Urinary bladder (tissue), 4 donors: ENCODE measurements around the gene CYTL1. TPM values are rescaled to one million over a fixed set of nuclear protein-coding genes. Genes with fewer than 3 reads are reported as not detected.

Experiments
- DNase-seq: peaks from one replicate; pipeline ENCODE4 v3.0.0-alpha.2; 2015; ENCODE audit errors: extremely low spot score
- H3K27ac ChIP-seq: one replicate; pipeline ENCODE4 v1.5.1; 2013; ENCODE audit warnings: low read depth, mild to moderate bottlenecking, moderate library complexity
- H3K36me3 ChIP-seq: one replicate; pipeline ENCODE4 v1.6.1; 2013; ENCODE audit warnings: mild to moderate bottlenecking, moderate library complexity; ENCODE audit not compliant: insufficient read depth
- H3K4me1 ChIP-seq: one replicate; pipeline ENCODE4 v1.6.1; 2013; ENCODE audit warnings: mild to moderate bottlenecking, moderate library complexity; ENCODE audit not compliant: insufficient read depth
- H3K4me3 ChIP-seq: one replicate; pipeline ENCODE4 v1.5.1; 2013; ENCODE audit warnings: low read depth, low read length
- WGBS: extraction: QIAGEN DNeasy Blood & Tissue Kit; methylation state at CpG from one replicate; pipeline ENCODE4 v1.1.7; 2013; 5-methylcytosine and 5-hydroxymethylcytosine counted together
- polyA plus RNA-seq: library from polyadenylated mRNA; stranded (reverse); fragments of 200-250 nt; gene quantifications from one replicate; pipeline ENCODE4 v1.2.3, GENCODE V29; 2013
- total RNA-seq: library from RNA; depleted of rRNA; stranded (reverse); fragments of >200 nt; gene quantifications from one replicate; pipeline ENCODE4 v1.2.3, GENCODE V29; 2014
- donor health status: healthy with polysubstance abuse.
- donor health status: healthy.

The CYTL1 gene
- total and polyA plus RNA-seq, 2 donors = 10.1 to 24.2 TPM

GRCh38 chr4:4986841-4987240, 32.4 kb downstream of the CYTL1 start:
- H3K27ac ChIP-seq = no peak overlapping the region
- H3K4me1 ChIP-seq = no peaks in the 10 kb centered on the region
- DNase-seq = no peak
- no peak overlapping the region for H3K4me3 ChIP-seq
- 88% methylated on average over 5 of the region's 5 CpGs for WGBS
- H3K36me3 ChIP-seq = no peaks in the 10 kb centered on the region

DNA sequence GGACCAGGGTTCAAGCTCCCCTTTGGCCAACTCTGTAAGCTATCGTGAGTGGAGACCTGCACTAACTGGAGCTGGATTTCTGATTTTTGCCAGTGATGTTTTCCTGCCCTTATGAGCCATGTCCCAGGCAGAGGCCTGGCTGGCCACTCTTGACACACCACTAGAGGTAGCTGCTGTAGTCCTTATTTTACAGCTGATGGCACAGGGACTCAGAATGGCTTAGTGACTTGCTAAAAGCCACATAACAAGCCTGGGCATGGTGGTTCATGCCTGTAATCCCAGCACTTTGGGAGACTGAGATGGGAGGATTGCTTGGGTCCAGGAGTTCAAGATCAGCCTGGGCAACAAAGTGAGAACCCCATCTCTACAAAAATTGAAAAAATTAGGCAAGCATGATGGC, 33.4 kb downstream of the CYTL1 start:
- Histone ChIP-seq H3K4me1 (no peaks in the 10 kb centered on the region), H3K36me3 (no peaks in the 10 kb centered on the region), H3K27ac (no peak overlapping the region), H3K4me3 (no peak overlapping the region)
- 80% methylated on average over 1 of the region's 1 CpG for WGBS
- no peak for DNase-seq

DNA sequence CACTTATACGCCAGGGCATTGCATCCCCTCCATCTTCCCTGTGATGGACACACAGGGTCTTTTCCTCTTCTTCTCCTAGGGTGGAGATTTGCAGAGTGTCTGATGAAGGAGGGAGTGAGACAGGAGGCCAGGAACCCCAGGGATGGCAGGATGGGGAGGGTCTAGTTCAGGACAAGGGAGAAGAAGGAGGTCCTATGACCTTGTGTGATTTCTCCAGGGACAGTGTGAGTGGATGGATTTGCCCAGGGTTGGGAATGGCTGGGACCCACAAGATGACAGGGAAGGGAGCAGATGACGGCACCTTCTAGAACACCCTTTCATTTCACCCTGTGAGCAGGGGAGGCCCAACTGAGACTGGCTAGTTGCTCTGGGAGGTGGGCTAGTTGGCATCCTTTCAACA, 34.2 kb downstream of the CYTL1 start:
- no peaks in the 10 kb centered on the region for H3K36me3 ChIP-seq
- no peaks in the 10 kb centered on the region for H3K4me1 ChIP-seq
- 95% methylated on average over 2 of the region's 2 CpGs for WGBS
- H3K4me3 ChIP-seq = no peak overlapping the region
- no peak for DNase-seq
- no peak overlapping the region for H3K27ac ChIP-seq

DNA sequence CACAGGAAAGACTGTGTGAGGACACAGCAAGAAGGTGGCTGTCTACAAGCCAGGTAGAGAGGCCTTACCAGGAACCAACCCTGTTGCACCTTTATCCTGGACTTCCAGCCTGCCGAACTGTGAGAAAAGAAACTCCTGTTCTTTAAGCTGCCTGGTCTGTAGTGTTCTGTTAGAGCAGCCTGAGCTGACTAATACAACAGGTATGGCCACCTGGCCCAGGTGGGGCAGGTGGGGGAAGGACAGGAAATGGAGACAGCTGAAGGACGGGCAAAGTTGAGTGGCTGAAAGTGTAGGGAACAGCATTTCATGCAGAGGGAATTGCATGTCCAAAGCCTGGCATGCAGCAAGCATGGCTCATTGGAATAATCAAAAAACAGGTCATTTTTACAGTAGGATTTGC, 35.1 kb downstream of the CYTL1 start:
- Histone ChIP-seq H3K36me3 (no peaks in the 10 kb centered on the region), H3K4me3 (no peak overlapping the region), H3K27ac (no peak overlapping the region), H3K4me1 (no peaks in the 10 kb centered on the region)
- 85% methylated on average over 2 of the region's 2 CpGs for WGBS
- no peak for DNase-seq

DNA sequence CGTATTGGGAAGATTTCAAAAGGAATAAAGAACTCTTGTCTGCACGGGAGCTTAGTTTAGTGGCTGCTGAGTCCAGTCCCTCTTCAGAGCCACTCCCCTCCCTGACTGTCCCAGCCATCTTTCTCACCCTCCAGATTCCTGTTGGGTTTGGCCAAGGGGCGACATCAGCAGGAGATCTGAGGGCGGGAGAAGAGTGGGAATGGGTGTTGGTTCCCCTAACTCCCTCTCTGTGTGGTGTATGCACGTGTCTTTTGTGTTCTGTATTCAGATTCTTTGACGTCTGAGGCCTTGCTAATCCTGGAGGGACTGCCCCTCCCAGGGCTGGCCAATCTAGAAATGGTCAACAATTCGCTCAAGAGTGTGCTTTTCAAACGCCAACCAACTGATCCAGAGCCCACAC, 37.4 kb downstream of the CYTL1 start:
- no peak overlapping the region for H3K4me3 ChIP-seq
- H3K36me3 ChIP-seq = no peaks in the 10 kb centered on the region
- no peak for DNase-seq
- H3K27ac ChIP-seq = no peak overlapping the region
- no peaks in the 10 kb centered on the region for H3K4me1 ChIP-seq
- WGBS = 63% methylated on average over 8 of the region's 8 CpGs

- no peak overlapping the region for H3K27ac ChIP-seq
- H3K4me1 ChIP-seq = no peaks in the 10 kb centered on the region
- WGBS = 73% methylated on average over 3 of the region's 3 CpGs
- no peak overlapping the region for H3K4me3 ChIP-seq
- no peak for DNase-seq
- no peaks in the 10 kb centered on the region for H3K36me3 ChIP-seq
Measured at GRCh38 chr4:4981427-4981826, 37.8 kb downstream of the CYTL1 start.

GRCh38 chr4:4980621-4981230, 38.5 kb downstream of the CYTL1 start:
- Histone ChIP-seq H3K36me3 (no peaks in the 10 kb centered on the region), H3K4me3 (no peak overlapping the region), H3K4me1 (no peaks in the 10 kb centered on the region), H3K27ac (no peak overlapping the region)
- WGBS = 31% methylated on average over 12 of the region's 12 CpGs
- peak; percentile 57 for DNase-seq

DNA sequence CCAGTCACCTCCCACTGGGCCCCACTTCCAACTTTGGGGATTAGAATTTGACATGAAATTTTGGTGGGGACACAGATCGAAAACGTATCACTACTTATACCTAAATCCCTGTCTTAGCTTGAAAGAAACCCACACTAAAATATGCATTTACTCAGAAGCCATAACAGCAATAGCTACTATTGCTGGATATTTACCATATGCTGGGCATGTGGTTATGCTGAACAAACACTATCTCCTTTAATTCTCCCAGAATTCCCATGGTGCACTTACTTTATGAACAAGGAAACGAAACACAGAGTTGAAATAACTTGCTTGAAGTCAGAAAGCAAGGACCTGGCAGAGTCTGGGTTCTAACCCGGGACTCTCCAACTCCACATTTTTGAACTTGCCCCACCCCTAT, 39.3 kb downstream of the CYTL1 start:
- 72% methylated on average over 4 of the region's 4 CpGs for WGBS
- Histone ChIP-seq H3K4me3 (no peak overlapping the region), H3K27ac (no peak overlapping the region), H3K36me3 (no peaks in the 10 kb centered on the region), H3K4me1 (no peaks in the 10 kb centered on the region)
- DNase-seq = no peak

DNA sequence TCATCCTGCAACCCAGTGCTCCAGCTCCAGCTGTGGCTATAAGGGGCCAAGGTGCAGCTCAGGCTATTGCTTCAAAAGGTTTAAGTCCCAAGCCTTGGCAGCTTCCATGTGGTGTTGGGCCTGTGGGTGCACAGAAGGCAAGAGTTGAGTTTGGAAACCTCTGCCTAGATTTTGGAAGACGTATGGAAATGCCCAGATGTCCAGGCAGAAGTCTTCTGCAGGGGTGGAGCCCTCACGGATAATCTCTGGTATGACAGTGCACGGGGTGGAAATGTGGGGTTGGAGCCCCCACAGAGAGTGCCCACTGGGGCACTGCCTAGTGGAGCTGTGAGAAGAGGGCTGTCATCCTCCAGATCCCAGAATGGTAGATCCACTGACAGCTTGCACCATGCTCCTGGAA, 44.5 kb downstream of the CYTL1 start:
- no peak overlapping the region for H3K27ac ChIP-seq
- no peaks in the 10 kb centered on the region for H3K4me1 ChIP-seq
- no peak for DNase-seq
- H3K36me3 ChIP-seq = no peaks in the 10 kb centered on the region
- H3K4me3 ChIP-seq = no peak overlapping the region
- WGBS = 91% methylated on average over 3 of the region's 3 CpGs

- WGBS = 87% methylated on average over 1 of the region's 1 CpG
- DNase-seq = no peak
- H3K36me3 ChIP-seq = no peaks in the 10 kb centered on the region
- H3K4me3 ChIP-seq = no peak overlapping the region
- H3K4me1 ChIP-seq = no peaks in the 10 kb centered on the region
- H3K27ac ChIP-seq = no peak overlapping the region
Measured at GRCh38 chr4:4971796-4972195, 47.5 kb downstream of the CYTL1 start.

GRCh38 chr4:4969298-4969697, 50.0 kb downstream of the CYTL1 start:
- no peaks in the 10 kb centered on the region for H3K4me1 ChIP-seq
- H3K36me3 ChIP-seq = no peaks in the 10 kb centered on the region
- H3K27ac ChIP-seq = no peak overlapping the region
- no peak overlapping the region for H3K4me3 ChIP-seq
- DNase-seq = no peak
- WGBS = 78% methylated on average over 8 of the region's 8 CpGs

- no peaks in the 10 kb centered on the region for H3K4me1 ChIP-seq
- no peaks in the 10 kb centered on the region for H3K36me3 ChIP-seq
- no peak for DNase-seq
- WGBS = 82% methylated on average over 4 of the region's 4 CpGs
- H3K27ac ChIP-seq = no peak overlapping the region
- no peak overlapping the region for H3K4me3 ChIP-seq
Measured at GRCh38 chr4:4968161-4968725, 51.0 kb downstream of the CYTL1 start.
